Measurements from ENCODE around the gene TIMP1. TPM values are rescaled to one million over a fixed set of nuclear protein-coding genes. Genes with fewer than 3 reads are reported as not detected.

The TIMP1 gene
- total and polyA plus RNA-seq, 2 of the 13 experiments (the other 11 are each of a cell fraction or from before 2014, with no cell fraction given), result 12.3 to 45.8 TPM

DNA sequence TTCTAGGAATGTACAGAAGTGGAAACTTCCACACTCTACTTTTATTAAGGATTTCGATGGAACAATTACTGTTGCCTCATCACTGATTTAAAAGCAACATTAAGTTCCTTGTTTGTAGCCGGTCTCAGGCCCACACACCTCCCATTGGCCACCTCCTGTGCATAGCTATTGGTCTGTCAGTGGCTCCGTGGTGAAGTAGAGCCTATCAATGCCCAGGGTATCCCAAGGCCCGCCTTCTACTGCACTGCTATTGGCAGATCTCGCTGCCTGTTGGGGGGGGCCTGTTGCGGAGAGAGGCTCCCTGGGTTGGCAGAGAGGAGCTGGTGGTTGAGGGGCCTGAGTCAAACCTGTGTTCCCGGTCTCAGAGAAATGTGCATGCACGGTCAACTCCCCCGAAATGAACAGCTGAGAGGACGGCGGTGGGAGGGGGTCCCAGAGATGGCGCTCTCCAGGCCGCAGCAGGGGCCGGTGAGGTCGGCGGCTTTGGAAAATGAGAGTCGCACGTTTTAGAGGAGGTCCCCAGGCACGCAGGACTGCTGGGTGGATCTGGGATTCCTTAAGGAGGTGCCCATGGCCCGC, 26.1 kb upstream of the TIMP1 start:
- Histone ChIP-seq H3K4me1 (ENCODE audit: insufficient read depth, low read length) (peaks cover 15% of the 10 kb centered on the region), H3K36me3 (replicated peaks in 1 of 2; ENCODE audit: control insufficient read depth in 1 of 2, insufficient read depth in 2 of 2, low read length in 2 of 2) (no peaks in the 10 kb centered on the region), H3K4me3 (replicated peaks in 1 of 3; ENCODE audit: insufficient read depth in 1 of 3, low read depth in 2 of 3, low read length in 3 of 3) (no peak overlapping the region), H4K20me1 (ENCODE audit: insufficient read depth, low read length) (no peaks in the 10 kb centered on the region), H3K27me3 (ENCODE audit: control insufficient read depth in 1 of 2, insufficient read depth in 2 of 2, low read length in 2 of 2) (no peaks in the 10 kb centered on the region), H2AFZ (ENCODE audit: low read length) (no peak overlapping the region), H3K4me2 (ENCODE audit: low read depth, low read length) (no peak overlapping the region), H3K9me3 (ENCODE audit: low read length) (no peaks in the 10 kb centered on the region), H3K79me2 (ENCODE audit: insufficient read depth, low read length) (no peaks in the 10 kb centered on the region), H3K9ac (ENCODE audit: insufficient read depth, low read depth, low read length) (no peak overlapping the region), H3K27ac (ENCODE audit: extremely low read length, insufficient read depth, low read length) (no peak overlapping the region)
- ChIA-PET CTCF (ENCODE audit: low intra/inter-chr PET ratio, low total read pairs) (no interaction called here), POLR2A (no interaction called here)
- DNase-seq (ENCODE audit: low spot score), result no peak
- 94% methylated on average over 15 of the region's 20 CpGs for WGBS (ENCODE audit: low lambda C conversion rate)
- FAIRE-seq, result no peak
- intact Hi-C loops (cut with micrococcal nuclease; ENCODE audit: unreplicated experiment), result no loop called here
- BruUV-seq (replicated peaks), result no TSS peak
- in situ Hi-C loops (cut with HindIII; ENCODE audit: extremely low pct_ligation_motif_present, low pct_unique_long_range_greater_than_20kb), result no loop called here
- TF ChIP-seq ZNF790 (CRISPR knock-in tag; IDR thresholded peaks at IDR 0.05; ENCODE audit: borderline replicate concordance), result no peak
- TF ChIP-seq NFYB (CRISPR knock-in tag; IDR thresholded peaks at IDR 0.05), result peak; percentile 49; the same call in 1 of the 2 replicates
- peak; percentile 51; the same call in 1 of the 2 replicates for TF ChIP-seq NFYC (CRISPR knock-in tag; IDR thresholded peaks at IDR 0.05)
- no peak for ATAC-seq

DNA sequence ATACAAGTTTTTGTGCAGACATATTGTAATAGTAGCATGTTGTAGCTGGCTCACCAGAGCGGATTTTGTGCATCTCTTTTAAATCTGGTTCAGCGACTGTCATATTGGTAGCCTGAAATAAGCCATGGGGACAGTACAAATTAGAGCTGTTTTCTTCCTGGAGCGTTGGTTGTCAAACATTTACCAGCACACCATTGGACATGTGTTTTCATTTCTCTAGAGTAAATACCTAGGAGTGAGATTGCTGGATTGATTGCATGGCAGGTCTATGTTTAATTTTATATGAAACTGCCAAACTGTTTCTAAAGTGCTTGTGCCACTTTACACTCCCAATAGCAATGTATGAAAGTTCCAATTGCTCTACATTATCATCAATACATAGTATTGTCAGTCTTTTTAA, 23.8 kb upstream of the TIMP1 start:
- in situ Hi-C loops (cut with HindIII; ENCODE audit: extremely low pct_ligation_motif_present, low pct_unique_long_range_greater_than_20kb), result no loop called here
- WGBS (ENCODE audit: low lambda C conversion rate), result 72% methylated on average over 3 of the region's 3 CpGs
- ChIA-PET CTCF (ENCODE audit: low intra/inter-chr PET ratio, low total read pairs) (no interaction called here), POLR2A (no interaction called here)
- FAIRE-seq (no peak), ATAC-seq (no peak), DNase-seq (ENCODE audit: low spot score) (no peak)
- Histone ChIP-seq H3K4me3 (replicated peaks in 1 of 3; ENCODE audit: insufficient read depth in 1 of 3, low read depth in 2 of 3, low read length in 3 of 3) (no peak overlapping the region), H3K27ac (ENCODE audit: extremely low read length, insufficient read depth, low read length) (no peak overlapping the region), H3K4me2 (ENCODE audit: low read depth, low read length) (no peak overlapping the region), H3K4me1 (ENCODE audit: insufficient read depth, low read length) (peaks cover 13% of the 10 kb centered on the region), H2AFZ (ENCODE audit: low read length) (no peak overlapping the region), H3K9ac (ENCODE audit: insufficient read depth, low read depth, low read length) (no peak overlapping the region), H4K20me1 (ENCODE audit: insufficient read depth, low read length) (peaks cover 4% of the 10 kb centered on the region; the same call in 1 of the 2 replicates), H3K27me3 (ENCODE audit: control insufficient read depth in 1 of 2, insufficient read depth in 2 of 2, low read length in 2 of 2) (no peaks in the 10 kb centered on the region), H3K9me3 (ENCODE audit: low read length) (no peaks in the 10 kb centered on the region), H3K79me2 (ENCODE audit: insufficient read depth, low read length) (peaks cover 6% of the 10 kb centered on the region), H3K36me3 (replicated peaks in 1 of 2; ENCODE audit: control insufficient read depth in 1 of 2, insufficient read depth in 2 of 2, low read length in 2 of 2) (peaks cover 0 to 6% of the 10 kb centered on the region in 2 experiments; a peak in 1 of 5 replicates)
- intact Hi-C loops (cut with micrococcal nuclease; ENCODE audit: unreplicated experiment), result no loop called here
- BruUV-seq (replicated peaks), result no TSS peak
- TF ChIP-seq ZNF30 (CRISPR knock-in tag; IDR thresholded peaks at IDR 0.05) (no peak), ZNF326 (CRISPR knock-in tag; IDR thresholded peaks at IDR 0.05; ENCODE audit: borderline replicate concordance) (no peak), ZNF83 (CRISPR knock-in tag; IDR thresholded peaks at IDR 0.05; ENCODE audit: borderline replicate concordance) (no peak), RARA (CRISPR knock-in tag; IDR thresholded peaks at IDR 0.05) (no peak), ADNP (CRISPR knock-in tag; IDR thresholded peaks at IDR 0.05) (no peak), HOXA3 (CRISPR knock-in tag; IDR thresholded peaks at IDR 0.05) (no peak), ZNF615 (CRISPR knock-in tag; IDR thresholded peaks at IDR 0.05; ENCODE audit: borderline replicate concordance) (no peak), GTF3A (CRISPR knock-in tag; conservative IDR thresholded peaks at IDR 0.05) (no peak), NONO (IDR thresholded peaks at IDR 0.05) (no peak), NONO (CRISPR knock-in tag; conservative IDR thresholded peaks at IDR 0.05) (no peak)
- TF ChIP-seq, protein P1, sequence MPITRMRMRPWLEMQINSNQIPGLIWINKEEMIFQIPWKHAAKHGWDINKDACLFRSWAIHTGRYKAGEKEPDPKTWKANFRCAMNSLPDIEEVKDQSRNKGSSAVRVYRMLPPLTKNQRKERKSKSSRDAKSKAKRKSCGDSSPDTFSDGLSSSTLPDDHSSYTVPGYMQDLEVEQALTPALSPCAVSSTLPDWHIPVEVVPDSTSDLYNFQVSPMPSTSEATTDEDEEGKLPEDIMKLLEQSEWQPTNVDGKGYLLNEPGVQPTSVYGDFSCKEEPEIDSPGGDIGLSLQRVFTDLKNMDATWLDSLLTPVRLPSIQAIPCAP (CRISPR knock-in tag; IDR thresholded peaks at IDR 0.05; ENCODE audit: low read depth), result no peak
- TF ChIP-seq, protein P2, sequence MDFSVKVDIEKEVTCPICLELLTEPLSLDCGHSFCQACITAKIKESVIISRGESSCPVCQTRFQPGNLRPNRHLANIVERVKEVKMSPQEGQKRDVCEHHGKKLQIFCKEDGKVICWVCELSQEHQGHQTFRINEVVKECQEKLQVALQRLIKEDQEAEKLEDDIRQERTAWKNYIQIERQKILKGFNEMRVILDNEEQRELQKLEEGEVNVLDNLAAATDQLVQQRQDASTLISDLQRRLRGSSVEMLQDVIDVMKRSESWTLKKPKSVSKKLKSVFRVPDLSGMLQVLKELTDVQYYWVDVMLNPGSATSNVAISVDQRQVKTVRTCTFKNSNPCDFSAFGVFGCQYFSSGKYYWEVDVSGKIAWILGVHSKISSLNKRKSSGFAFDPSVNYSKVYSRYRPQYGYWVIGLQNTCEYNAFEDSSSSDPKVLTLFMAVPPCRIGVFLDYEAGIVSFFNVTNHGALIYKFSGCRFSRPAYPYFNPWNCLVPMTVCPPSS (IDR thresholded peaks at IDR 0.05), result no peak

Measured in HepG2 (cell line).